ENCODE measurements around the gene SYK. TPM values are rescaled to one million over a fixed set of nuclear protein-coding genes. Genes with fewer than 3 reads are reported as not detected.

Gene SYK
- total RNA-seq, 1 donor from 2014 or later = 0.16 TPM

GRCh38 chr9:90906316-90907055, 104.9 kb downstream of the SYK start:
- Mint-ChIP-seq H3K9me3 (no peaks in the 10 kb centered on the region), H3K36me3 (ENCODE audit: low read depth) (no peaks in the 10 kb centered on the region), H3K4me3 (no peak overlapping the region), H3K4me1 (no peaks in the 10 kb centered on the region), H3K27ac (no peak overlapping the region), H3K27me3 (peaks cover 2% of the 10 kb centered on the region)
- DNase-seq = no peak
- intact Hi-C loops (cut with micrococcal nuclease) = no loop called here

GRCh38 chr9:90907056-90907445, 105.4 kb downstream of the SYK start:
- intact Hi-C loops (cut with micrococcal nuclease) = no loop called here
- no peaks in the 10 kb centered on the region for H3K4me1 Mint-ChIP-seq
- no peak for DNase-seq
- H3K4me3 Mint-ChIP-seq = no peak overlapping the region
- H3K27me3 Mint-ChIP-seq = peaks cover 2% of the 10 kb centered on the region
- no peaks in the 10 kb centered on the region for H3K36me3 Mint-ChIP-seq (ENCODE audit: low read depth)
- H3K9me3 Mint-ChIP-seq = no peaks in the 10 kb centered on the region
- H3K27ac Mint-ChIP-seq = no peak overlapping the region

- H3K9me3 Mint-ChIP-seq = no peaks in the 10 kb centered on the region
- H3K4me3 Mint-ChIP-seq = no peak overlapping the region
- intact Hi-C loops (cut with micrococcal nuclease) = no loop called here
- H3K4me1 Mint-ChIP-seq = no peaks in the 10 kb centered on the region
- peaks cover 2% of the 10 kb centered on the region for H3K27me3 Mint-ChIP-seq
- H3K27ac Mint-ChIP-seq = no peak overlapping the region
- no peaks in the 10 kb centered on the region for H3K36me3 Mint-ChIP-seq (ENCODE audit: low read depth)
- no peak for DNase-seq
These were observed 106.2 kb downstream of the SYK start for GRCh38 chr9:90907790-90908189.

GRCh38 chr9:90909225-90909624, 107.6 kb downstream of the SYK start:
- Mint-ChIP-seq H3K27ac (no peak overlapping the region), H3K36me3 (ENCODE audit: low read depth) (no peaks in the 10 kb centered on the region), H3K9me3 (no peaks in the 10 kb centered on the region), H3K4me1 (no peaks in the 10 kb centered on the region), H3K27me3 (peaks cover 2% of the 10 kb centered on the region), H3K4me3 (no peak overlapping the region)
- intact Hi-C loops (cut with micrococcal nuclease) = no loop called here
- DNase-seq = no peak

- Mint-ChIP-seq H3K9me3 (no peaks in the 10 kb centered on the region), H3K4me3 (no peak overlapping the region), H3K27me3 (peaks cover 1% of the 10 kb centered on the region), H3K27ac (no peak overlapping the region), H3K36me3 (ENCODE audit: low read depth) (no peaks in the 10 kb centered on the region), H3K4me1 (peaks cover 2% of the 10 kb centered on the region)
- DNase-seq = no peak
- intact Hi-C loops (cut with micrococcal nuclease) = no loop called here
These were observed 108.2 kb downstream of the SYK start for GRCh38 chr9:90909747-90910283.

- H3K27me3 Mint-ChIP-seq = no peaks in the 10 kb centered on the region
- intact Hi-C loops (cut with micrococcal nuclease) = loop anchor here (2.0 kb wide), 1 partner anchor 813 kb away; no protein-coding TSS in a partner anchor
- H3K4me1 Mint-ChIP-seq = peaks cover 6% of the 10 kb centered on the region
- no peaks in the 10 kb centered on the region for H3K36me3 Mint-ChIP-seq (ENCODE audit: low read depth)
- no peak overlapping the region for H3K4me3 Mint-ChIP-seq
- H3K27ac Mint-ChIP-seq = no peak overlapping the region
- no peak for DNase-seq
- H3K9me3 Mint-ChIP-seq = no peaks in the 10 kb centered on the region
These were observed 112.6 kb downstream of the SYK start for GRCh38 chr9:90914196-90914595.

- intact Hi-C loops (cut with micrococcal nuclease) = loop anchor here (1.0 to 5.0 kb wide), 4 partner anchors 122 to 812 kb away; no protein-coding TSS in a partner anchor
- H3K36me3 Mint-ChIP-seq (ENCODE audit: low read depth) = no peaks in the 10 kb centered on the region
- peaks cover 6% of the 10 kb centered on the region for H3K4me1 Mint-ChIP-seq
- H3K9me3 Mint-ChIP-seq = no peaks in the 10 kb centered on the region
- H3K27ac Mint-ChIP-seq = peak overlapping the region; percentile 73
- H3K4me3 Mint-ChIP-seq = no peak overlapping the region
- no peaks in the 10 kb centered on the region for H3K27me3 Mint-ChIP-seq
- DNase-seq = peak; percentile 91
These were observed 113.4 kb downstream of the SYK start for GRCh38 chr9:90914868-90915483.

GRCh38 chr9:90915693-90916092, 114.1 kb downstream of the SYK start:
- Mint-ChIP-seq H3K9me3 (no peaks in the 10 kb centered on the region), H3K4me1 (peaks cover 6% of the 10 kb centered on the region), H3K4me3 (no peak overlapping the region), H3K27me3 (no peaks in the 10 kb centered on the region), H3K36me3 (ENCODE audit: low read depth) (no peaks in the 10 kb centered on the region), H3K27ac (no peak overlapping the region)
- intact Hi-C loops (cut with micrococcal nuclease) = loop anchor here (1.0 to 5.0 kb wide), 4 partner anchors 122 to 811 kb away; no protein-coding TSS in a partner anchor
- DNase-seq = peak; percentile 73

GRCh38 chr9:90916147-90916734, 114.6 kb downstream of the SYK start:
- Mint-ChIP-seq H3K36me3 (ENCODE audit: low read depth) (no peaks in the 10 kb centered on the region), H3K27ac (no peak overlapping the region), H3K4me3 (no peak overlapping the region), H3K4me1 (peaks cover 6% of the 10 kb centered on the region), H3K27me3 (no peaks in the 10 kb centered on the region), H3K9me3 (no peaks in the 10 kb centered on the region)
- intact Hi-C loops (cut with micrococcal nuclease) = loop anchor here (5.0 kb wide), 1 partner anchor 121 kb away; no protein-coding TSS in a partner anchor
- no peak for DNase-seq

- peaks cover 2% of the 10 kb centered on the region for H3K27me3 Mint-ChIP-seq
- no peaks in the 10 kb centered on the region for H3K9me3 Mint-ChIP-seq
- intact Hi-C loops (cut with micrococcal nuclease) = loop anchor here (5.0 kb wide), 1 partner anchor 117 kb away; no protein-coding TSS in a partner anchor
- no peak for DNase-seq
- no peak overlapping the region for H3K27ac Mint-ChIP-seq
- no peaks in the 10 kb centered on the region for H3K36me3 Mint-ChIP-seq (ENCODE audit: low read depth)
- H3K4me3 Mint-ChIP-seq = no peak overlapping the region
- peaks cover 3% of the 10 kb centered on the region for H3K4me1 Mint-ChIP-seq
These were observed 118.3 kb downstream of the SYK start for GRCh38 chr9:90919883-90920282.

GRCh38 chr9:90921104-90921503, 119.5 kb downstream of the SYK start:
- no peak overlapping the region for H3K4me3 Mint-ChIP-seq

GRCh38 chr9:90921969-90922368, 120.3 kb downstream of the SYK start:
- intact Hi-C loops (cut with micrococcal nuclease) = no loop called here
- H3K36me3 Mint-ChIP-seq (ENCODE audit: low read depth) = no peaks in the 10 kb centered on the region
- H3K27me3 Mint-ChIP-seq = peaks cover 2% of the 10 kb centered on the region
- H3K9me3 Mint-ChIP-seq = no peaks in the 10 kb centered on the region
- no peak overlapping the region for H3K27ac Mint-ChIP-seq
- no peaks in the 10 kb centered on the region for H3K4me1 Mint-ChIP-seq
- no peak for DNase-seq
- no peak overlapping the region for H3K4me3 Mint-ChIP-seq

More at GRCh38 chr9:90921104-90921503, 119.5 kb downstream of the SYK start:
- Mint-ChIP-seq H3K9me3 (no peaks in the 10 kb centered on the region), H3K4me1 (no peaks in the 10 kb centered on the region), H3K27ac (no peak overlapping the region), H3K27me3 (peaks cover 2% of the 10 kb centered on the region), H3K36me3 (ENCODE audit: low read depth) (no peaks in the 10 kb centered on the region)
- intact Hi-C loops (cut with micrococcal nuclease) = no loop called here
- DNase-seq = no peak

- Mint-ChIP-seq H3K27me3 (peaks cover 13% of the 10 kb centered on the region), H3K4me1 (no peaks in the 10 kb centered on the region), H3K9me3 (no peaks in the 10 kb centered on the region), H3K36me3 (ENCODE audit: low read depth) (no peaks in the 10 kb centered on the region), H3K4me3 (no peak overlapping the region), H3K27ac (no peak overlapping the region)
- DNase-seq = no peak
- intact Hi-C loops (cut with micrococcal nuclease) = no loop called here
These were observed 124.1 kb downstream of the SYK start for GRCh38 chr9:90925581-90926257.

Measured in activated CD4-positive, alpha-beta T cell treated with anti-CD3 and anti-CD28 coated beads, Interleukin-2, amount 10 ng/mL, durations not matched to agents 24 days and 14 days (primary cell).